Mesenteric fat pad (tissue), 1 donor: ENCODE results near the gene ILF2. TPM values are rescaled to one million over a fixed set of nuclear protein-coding genes. Genes with fewer than 3 reads are reported as not detected.
"Not testable (repeated sequence)": the region's sequence is repeated elsewhere in the genome, so short reads cannot be mapped to it uniquely, and the experiment has no call there.

Source experiments
- DNase-seq: peaks from one replicate; pipeline ENCODE4 v3.0.0-alpha.2; 2020; ENCODE audit warnings: low spot score
- total RNA-seq: library from RNA; stranded (reverse); fragmentation: NEBNext Ultra II Directional; extraction: Animal tissue kit (Norgen Biotek cat#: 25700); gene quantifications from one replicate; pipeline ENCODE4 v1.2.1, GENCODE V29; 2021
- donor health status: DM: yes; HTN: yes; CAD: no.

ILF2 gene
- total RNA-seq, 1 donor from 2014 or later: 116 TPM

DNA sequence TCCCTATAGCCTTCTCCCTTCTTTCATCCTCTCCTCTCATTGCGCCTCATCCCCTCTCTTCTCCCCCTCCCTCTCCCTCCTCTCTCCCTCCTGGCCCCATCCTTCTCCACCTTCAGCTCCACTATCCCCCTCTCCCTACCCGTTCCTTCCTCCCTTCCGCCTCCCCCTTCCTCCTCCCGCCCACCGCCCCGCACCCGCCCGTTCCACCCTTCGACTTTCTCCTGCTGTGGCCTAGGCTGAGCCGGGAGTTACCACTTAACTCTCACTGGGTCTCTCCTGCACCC, 9.3 kb upstream of the ILF2 start:
- DNase-seq: no peak

DNA sequence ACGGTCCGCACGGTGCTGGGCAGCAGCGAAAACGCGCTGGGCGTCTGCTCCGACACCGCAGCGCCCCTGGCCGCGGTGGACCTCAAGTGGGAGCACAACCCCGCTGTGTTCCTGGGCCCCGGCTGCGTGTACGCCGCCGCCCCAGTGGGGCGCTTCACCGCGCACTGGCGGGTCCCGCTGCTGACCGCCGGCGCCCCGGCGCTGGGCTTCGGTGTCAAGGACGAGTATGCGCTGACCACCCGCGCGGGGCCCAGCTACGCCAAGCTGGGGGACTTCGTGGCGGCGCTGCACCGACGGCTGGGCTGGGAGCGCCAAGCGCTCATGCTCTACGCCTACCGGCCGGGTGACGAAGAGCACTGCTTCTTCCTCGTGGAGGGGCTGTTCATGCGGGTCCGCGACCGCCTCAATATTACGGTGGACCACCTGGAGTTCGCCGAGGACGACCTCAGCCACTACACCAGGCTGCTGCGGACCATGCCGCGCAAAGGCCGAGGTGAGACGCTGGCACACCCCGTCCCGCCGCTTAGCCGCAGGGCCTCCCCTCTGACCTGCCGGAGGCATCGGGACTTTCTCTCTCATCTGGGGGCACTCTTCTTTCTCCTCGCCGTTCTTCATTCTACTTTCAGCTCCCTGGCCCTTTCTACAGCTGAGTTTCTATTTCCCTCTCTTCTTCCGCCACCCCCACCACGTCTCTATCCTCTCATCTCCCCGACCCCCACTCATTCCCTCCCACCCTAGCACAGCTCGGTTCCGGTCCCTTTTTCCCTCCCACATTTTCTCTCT, 8.7 kb upstream of the ILF2 start:
- no peak for DNase-seq

DNA sequence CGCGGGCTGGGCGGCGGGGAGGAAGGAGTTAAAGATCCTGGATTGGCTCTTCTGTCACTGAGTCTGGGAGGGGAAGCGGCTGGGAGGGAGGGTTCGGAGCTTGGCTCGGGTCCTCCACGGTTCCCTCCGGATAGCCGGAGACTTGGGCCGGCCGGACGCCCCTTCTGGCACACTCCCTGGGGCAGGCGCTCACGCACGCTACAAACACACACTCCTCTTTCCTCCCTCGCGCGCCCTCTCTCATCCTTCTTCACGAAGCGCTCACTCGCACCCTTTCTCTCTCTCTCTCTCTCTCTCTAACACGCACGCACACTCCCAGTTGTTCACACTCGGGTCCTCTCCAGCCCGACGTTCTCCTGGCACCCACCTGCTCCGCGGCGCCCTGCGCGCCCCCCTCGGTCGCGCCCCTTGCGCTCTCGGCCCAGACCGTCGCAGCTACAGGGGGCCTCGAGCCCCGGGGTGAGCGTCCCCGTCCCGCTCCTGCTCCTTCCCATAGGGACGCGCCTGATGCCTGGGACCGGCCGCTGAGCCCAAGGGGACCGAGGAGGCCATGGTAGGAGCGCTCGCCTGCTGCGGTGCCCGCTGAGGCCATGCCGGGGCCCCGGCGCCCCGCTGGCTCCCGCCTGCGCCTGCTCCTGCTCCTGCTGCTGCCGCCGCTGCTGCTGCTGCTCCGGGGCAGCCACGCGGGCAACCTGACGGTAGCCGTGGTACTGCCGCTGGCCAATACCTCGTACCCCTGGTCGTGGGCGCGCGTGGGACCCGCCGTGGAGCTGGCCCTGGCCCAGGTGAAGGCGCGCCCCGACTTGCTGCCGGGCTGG, 7.9 kb upstream of the ILF2 start, which contains the start of gene NPR1:
TSS of gene NPR1 (plus strand) at position 170 of the 818 bp plus-strand sequence. CDS start at position 591, 421 bp downstream.
- DNase-seq: no peak

DNA sequence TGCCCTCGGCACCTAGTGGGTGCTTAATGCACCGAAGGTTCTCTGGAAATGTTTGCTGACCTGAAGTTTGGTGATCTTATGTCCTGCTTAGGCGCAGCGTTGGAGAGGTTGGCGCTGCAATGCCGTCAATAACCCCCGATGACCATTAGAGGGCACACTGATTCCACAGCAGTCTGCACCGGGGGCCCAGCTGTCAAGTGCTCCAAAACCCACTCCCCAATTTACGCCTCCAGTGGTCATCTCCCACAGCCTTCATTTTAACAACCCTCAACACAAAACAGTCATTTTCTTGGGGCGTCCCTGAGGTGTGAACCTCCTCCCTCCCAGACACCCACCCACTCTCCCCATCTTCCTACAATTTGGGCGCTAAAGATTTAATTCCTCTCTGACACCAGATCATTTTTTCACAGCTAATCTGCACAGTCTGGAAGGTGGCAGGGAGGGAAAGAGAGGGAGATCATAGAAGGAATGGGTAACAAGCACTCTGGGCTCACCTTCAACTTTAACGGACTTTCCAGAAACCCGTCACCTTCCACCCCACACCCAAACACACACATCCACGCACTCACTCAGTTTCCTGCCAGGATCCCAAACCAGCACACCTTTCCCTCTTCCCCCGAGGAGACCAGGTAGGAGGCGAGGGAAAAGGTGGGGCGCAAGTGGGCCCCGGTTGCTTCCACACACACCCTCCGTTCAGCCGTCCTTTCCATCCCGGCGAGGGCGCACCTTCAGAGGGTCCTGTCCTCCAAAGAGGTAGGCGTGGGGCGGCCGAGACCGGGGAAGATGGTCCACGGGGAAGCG, 7.1 kb upstream of the ILF2 start:
- no peak for DNase-seq

- DNase-seq: no peak
Observed at GRCh38 chr1:153673511-153673910, 2.7 kb upstream of the ILF2 start.

- DNase-seq: not testable (repeated sequence)
Observed at GRCh38 chr1:153671628-153672353, 998 bp upstream of the ILF2 start.

DNA sequence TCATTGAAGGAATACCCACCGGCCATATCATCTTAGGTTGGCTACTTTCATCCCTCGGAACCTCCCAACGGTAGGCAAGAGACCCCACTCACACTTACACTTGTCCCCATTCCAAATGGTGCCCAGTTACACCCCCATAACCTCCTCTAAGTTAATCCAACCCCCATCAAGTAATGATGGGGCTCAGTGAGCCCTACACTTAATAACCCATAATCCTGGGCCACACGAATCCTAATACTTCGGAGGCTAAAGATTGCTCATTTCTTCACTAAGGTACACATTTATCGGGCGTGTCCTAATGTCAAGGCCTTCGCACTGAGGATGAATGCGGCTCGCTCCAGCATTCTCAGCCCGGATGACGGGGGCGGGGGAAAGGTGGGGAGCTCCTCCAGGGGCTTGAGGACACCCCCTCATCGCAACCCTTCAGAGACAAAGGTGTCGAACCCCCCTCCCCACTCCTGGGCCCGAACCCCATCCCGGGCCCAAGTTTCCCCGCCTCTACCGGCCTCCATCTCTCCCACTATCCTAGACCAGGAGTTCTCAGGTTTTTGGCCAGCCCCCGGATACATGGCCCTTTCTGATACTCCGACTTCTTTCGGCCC, 435 bp downstream of the ILF2 start:
- no peak for DNase-seq

DNA sequence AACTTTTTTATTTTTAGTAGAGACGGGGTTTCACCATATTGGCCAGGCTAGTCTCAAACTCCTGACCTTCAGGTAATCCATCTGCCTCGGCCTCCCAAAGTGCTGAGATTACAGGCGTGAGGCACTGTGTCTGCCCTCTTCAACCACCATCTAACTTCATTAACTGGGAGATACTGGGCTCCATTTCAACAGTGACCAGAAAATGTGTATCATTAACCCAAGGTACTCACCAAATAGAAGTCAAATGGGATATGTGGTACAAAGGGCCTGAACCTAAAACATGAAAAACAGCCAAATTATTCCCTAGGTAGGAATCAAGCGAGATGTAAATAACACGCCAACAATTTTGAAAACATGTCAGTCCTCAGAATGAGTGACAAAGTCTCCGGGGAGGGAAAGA, 1.2 kb downstream of the ILF2 start:
- no peak for DNase-seq

DNA sequence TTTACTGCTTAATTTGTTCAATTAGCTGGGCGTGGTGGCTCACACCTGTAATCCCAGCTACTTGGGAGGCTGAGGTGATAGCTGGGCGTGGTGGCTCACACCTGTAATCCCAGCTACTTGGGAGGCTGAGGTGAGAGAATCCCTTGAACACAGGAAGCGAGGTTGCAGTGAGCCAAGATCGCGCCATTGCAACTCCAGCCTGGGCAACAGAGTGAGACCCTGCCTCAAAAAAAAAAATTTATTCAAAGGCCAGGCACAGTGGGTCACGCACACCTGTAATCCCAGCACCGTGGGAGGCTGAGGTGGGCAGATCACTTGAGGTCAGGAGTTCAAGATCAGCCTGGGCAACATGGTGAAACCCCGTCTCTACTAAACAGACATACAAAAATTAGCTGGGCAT, 2.1 kb downstream of the ILF2 start:
- not testable (repeated sequence) for DNase-seq

- DNase-seq: peak; percentile 22
Observed at GRCh38 chr1:153667439-153667838, 3.4 kb downstream of the ILF2 start.

GRCh38 chr1:153663211-153663610, 7.6 kb downstream of the ILF2 start:
- DNase-seq: peak; percentile 35

- DNase-seq: no peak
Observed at GRCh38 chr1:153662269-153662668, 8.5 kb downstream of the ILF2 start.

DNA sequence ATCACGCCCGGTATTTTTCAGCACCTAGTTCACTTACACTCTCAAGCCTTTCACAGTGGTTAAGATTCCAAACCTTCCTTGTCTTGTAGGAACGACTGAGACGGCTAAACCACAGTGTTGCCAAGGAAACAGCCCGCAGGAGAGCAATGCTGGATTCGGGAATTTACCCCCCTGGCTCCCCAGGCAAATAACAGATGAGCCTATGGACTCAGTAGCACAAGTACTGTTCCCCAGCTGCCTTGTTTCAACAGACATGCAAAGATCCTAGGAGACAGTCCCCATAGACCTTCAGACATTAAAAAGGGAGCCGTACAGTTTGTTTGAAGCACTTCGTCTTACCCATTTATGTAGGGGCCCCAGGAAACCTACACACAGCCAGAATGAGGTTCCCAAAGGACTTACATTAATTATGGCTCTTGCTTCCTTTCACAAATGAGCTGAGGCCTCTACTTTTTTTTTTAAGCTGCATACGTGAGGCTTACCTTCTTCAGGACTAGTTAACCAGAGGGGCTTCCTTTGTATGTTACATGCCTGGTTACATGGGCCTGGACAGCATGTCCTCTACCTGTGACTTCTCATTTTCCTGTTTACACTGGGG, 9.6 kb downstream of the ILF2 start:
- peak; percentile 18 for DNase-seq

- DNase-seq: peak; percentile 82
Observed at GRCh38 chr1:153659656-153660055, 11.1 kb downstream of the ILF2 start.

DNA sequence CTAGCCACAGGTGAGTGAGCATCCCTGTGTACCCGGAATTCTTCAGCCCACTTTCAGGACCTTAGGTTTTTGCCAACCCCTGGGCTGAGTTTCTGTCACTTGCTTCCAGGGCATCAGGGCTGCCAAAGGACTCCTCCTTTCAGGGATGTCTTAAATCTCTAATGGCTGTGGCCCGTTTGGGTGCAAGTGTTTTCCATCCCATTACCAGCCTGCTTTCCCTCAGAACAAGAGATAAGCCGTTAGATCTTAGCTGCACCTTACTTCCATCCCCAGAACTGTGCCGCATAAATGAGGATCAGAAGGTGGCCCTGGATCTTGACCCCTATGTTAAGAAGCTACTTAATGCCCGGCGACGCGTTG, 11.6 kb downstream of the ILF2 start:
- DNase-seq: no peak

GRCh38 chr1:153658400-153659174, 12.2 kb downstream of the ILF2 start, which contains the start of gene SNAPIN:
TSS of gene SNAPIN (plus strand) at chr1:153658703. CDS start at chr1:153658744, 41 bp downstream.
- DNase-seq: peak; percentile 97

- DNase-seq: peak; percentile 5
Observed at GRCh38 chr1:153655333-153655732, 15.5 kb downstream of the ILF2 start.

- DNase-seq: peak; percentile 33
Observed at GRCh38 chr1:153652805-153653500, 17.8 kb downstream of the ILF2 start.

DNA sequence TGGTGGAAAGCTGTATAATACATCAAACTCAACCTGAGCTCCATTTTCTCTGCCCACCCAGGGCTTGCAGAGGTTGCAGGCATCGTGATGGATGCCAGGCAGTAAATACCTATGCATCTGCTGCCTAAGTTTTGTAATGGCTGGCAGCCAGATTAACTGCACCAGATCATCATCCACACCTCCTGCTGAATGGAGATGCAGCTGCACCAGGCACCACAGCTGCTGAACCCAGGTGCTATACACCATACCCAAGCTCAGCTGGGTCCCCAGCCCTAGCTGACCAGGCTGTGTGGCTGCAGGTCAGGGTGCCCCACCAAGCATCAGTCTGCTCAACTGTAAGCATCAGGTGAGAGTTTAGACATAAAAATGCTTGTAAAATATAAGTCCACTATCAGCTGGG, 19.0 kb downstream of the ILF2 start:
- DNase-seq: peak; percentile 20
